Ascending aorta (tissue), 2 donors: ENCODE data around the gene LDLRAD2. TPM values are rescaled to one million over a fixed set of nuclear protein-coding genes. Genes with fewer than 3 reads are reported as not detected.
"Not testable (repeated sequence)": the region's sequence is repeated elsewhere in the genome, so short reads cannot be mapped to it uniquely, and the experiment has no call there.

ENCODE experiments used
- DNase-seq, 2 donors: peaks; one replicate each; pipeline ENCODE4 v3.0.0-alpha.2; 2019; ENCODE audit warnings: low spot score in 2 of 2
- H3K27ac ChIP-seq, 2 donors: fragments of 200-600 bp; sonication (generic); one replicate each; pipeline ENCODE4 v1.5.1; 2016 to 2017; ENCODE audit warnings: mild to moderate bottlenecking in 1 of 2
- H3K27me3 ChIP-seq: fragments of 200-600 bp; sonication (generic); one replicate; pipeline ENCODE4 v1.5.1; 2017
- H3K36me3 ChIP-seq, 2 donors: fragments of 200-600 bp; sonication (generic); one replicate each; pipeline ENCODE4 v1.5.1; 2016
- H3K4me1 ChIP-seq, 2 donors: fragments of 200-600 bp; sonication (generic); one replicate each; pipeline ENCODE4 v1.5.1; 2016 to 2017; ENCODE audit warnings: mild to moderate bottlenecking in 1 of 2
- H3K4me3 ChIP-seq, 2 donors: fragments of 200-600 bp; sonication (generic); one replicate each; pipeline ENCODE4 v1.5.1; 2016 to 2017; ENCODE audit warnings: mild to moderate bottlenecking in 1 of 2
- H3K9me3 ChIP-seq, 2 donors: fragments of 200-600 bp; sonication (generic); one replicate each; pipeline ENCODE4 v1.5.1; 2016
- CTCF ChIP-seq, 3 experiments: fragments of 200-600 bp in 2 of 3; fragments of 450-650 bp in 1 of 3; sonication (generic) in 2 of 3; IDR thresholded peaks; one replicate each; pipeline ENCODE4 v1.5.1; 2016 to 2019; ENCODE audit warnings: antibody characterized with exemption in 3 of 3, mild to moderate bottlenecking in 1 of 3, moderate library complexity in 1 of 3
- intact Hi-C: fragments of 100-400 bp; cut with DNase I; formaldehyde crosslinking; loops from one replicate; pipeline ENCODE4 v1.15.1; 2023
- total RNA-seq: library from RNA; depleted of rRNA; stranded (reverse); fragments of >200 nt; gene quantifications from one replicate; pipeline ENCODE4 v1.1.0, GENCODE V29; 2016

The LDLRAD2 gene, protein sequence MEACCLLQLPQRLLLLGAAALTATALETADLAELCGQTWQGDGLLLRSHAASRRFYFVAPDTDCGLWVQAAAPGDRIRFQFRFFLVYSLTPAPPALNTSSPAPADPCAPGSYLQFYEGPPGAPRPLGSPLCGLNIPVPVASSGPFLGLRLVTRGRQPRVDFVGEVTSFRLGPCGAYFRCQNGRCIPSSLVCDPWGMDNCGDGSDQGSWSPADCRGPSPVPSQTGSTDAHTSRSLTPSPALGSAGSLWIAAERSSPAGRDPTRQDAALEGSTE
- not detected for total RNA-seq

DNA sequence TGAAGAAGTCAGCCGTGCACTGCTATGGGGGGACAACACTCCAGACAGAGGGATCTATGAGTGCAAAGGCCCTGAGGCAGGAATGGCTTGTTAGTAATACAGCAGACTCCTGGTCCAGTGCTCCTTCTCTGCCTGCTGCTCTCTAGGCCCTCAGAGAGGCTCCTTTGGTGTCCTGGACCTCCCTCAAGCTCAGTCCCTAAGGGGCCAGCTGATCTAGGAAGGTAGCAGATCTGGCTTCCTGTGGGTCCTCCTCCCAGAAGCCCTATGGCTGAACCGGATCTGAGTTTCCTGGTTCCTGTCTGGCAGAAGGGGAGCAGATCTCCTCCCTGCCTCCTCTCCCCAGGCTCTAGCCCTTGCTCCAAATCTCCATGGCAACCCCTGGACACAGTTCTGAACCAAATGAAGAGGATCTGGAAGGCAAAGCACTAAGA lies at the start of gene LDLRAD2:
Gene LDLRAD2 (plus strand): TSS at position 391 of the 431 bp plus-strand sequence. CDS start 187 bp downstream, outside the sequence.
- no peak for DNase-seq
- H3K4me3 ChIP-seq: no peak within 1 kb of the TSS
- no peak within 1 kb of the TSS for H3K27ac ChIP-seq
- H3K4me1 ChIP-seq: peaks cover 0 to 5% of the 10 kb centered on the region in 2 donors
- intact Hi-C loops: no loop called here
- no peak for TF ChIP-seq CTCF (IDR thresholded peaks at IDR 0.05)
- H3K9me3 ChIP-seq: no peaks in the 10 kb centered on the region
- no peaks in the 10 kb centered on the region for H3K36me3 ChIP-seq
- no peaks in the 10 kb centered on the region for H3K27me3 ChIP-seq

- H3K4me1 ChIP-seq: peaks cover 3 to 24% of the 10 kb centered on the region in 2 donors
- no peak for DNase-seq
- no peak overlapping the region for H3K4me3 ChIP-seq
- no peak for TF ChIP-seq CTCF (IDR thresholded peaks at IDR 0.05)
- no peaks in the 10 kb centered on the region for H3K27me3 ChIP-seq
- intact Hi-C loops: no loop called here
- peak overlapping the region in 1 of 2 donors; percentile 62 for H3K27ac ChIP-seq
- H3K9me3 ChIP-seq: no peaks in the 10 kb centered on the region
- no peaks in the 10 kb centered on the region for H3K36me3 ChIP-seq
Measured at GRCh38 chr1:21763236-21763635, 48.8 kb upstream of the LDLRAD2 start.

DNA sequence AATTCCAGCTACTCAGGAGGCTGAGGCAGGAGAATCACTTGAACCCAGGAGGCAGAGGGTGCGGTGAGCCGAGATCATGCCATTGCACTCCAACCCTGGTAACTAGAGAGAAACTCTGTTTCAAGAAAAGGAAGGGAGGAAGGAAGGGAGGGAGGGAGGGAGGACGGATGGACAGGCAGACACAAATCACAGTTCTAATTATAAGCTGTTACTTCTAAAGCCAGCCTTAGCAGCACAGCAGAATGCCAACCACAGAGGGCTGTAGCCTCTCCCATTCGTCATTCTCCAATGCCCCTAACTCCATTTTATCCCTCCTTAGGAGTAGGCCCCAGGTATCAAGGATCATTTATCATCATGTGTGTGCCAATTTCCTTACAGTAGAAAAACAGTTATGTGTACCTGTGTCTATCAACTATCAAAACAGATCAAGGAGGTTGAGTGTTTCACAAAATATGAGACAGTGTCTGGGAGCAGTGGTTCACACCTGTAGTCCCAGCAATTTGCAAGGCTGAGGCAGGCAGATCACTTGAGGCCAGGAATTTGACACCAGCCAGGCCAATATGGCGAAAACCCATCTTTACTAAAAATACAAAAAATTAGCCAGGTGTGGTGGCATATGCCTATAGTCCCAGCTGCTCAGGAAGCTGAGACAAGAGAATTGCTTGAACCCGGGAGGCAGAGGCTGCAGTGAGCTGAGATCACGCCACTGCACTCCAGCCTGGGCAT lies 48.2 kb upstream of the LDLRAD2 start:
- H3K27me3 ChIP-seq: no peaks in the 10 kb centered on the region
- no peaks in the 10 kb centered on the region for H3K9me3 ChIP-seq
- intact Hi-C loops: no loop called here
- H3K27ac ChIP-seq: peak overlapping the region; percentile 62 to 75
- no peak overlapping the region for H3K4me3 ChIP-seq
- TF ChIP-seq CTCF (IDR thresholded peaks at IDR 0.05): no peak
- no peaks in the 10 kb centered on the region for H3K36me3 ChIP-seq
- no peak for DNase-seq
- H3K4me1 ChIP-seq: peaks cover 3 to 24% of the 10 kb centered on the region in 2 donors

- Histone ChIP-seq H3K27ac (peak overlapping the region; percentile 62 to 75), H3K9me3 (no peaks in the 10 kb centered on the region), H3K36me3 (no peaks in the 10 kb centered on the region), H3K4me3 (no peak overlapping the region), H3K4me1 (peaks cover 3 to 22% of the 10 kb centered on the region in 2 donors), H3K27me3 (no peaks in the 10 kb centered on the region)
- DNase-seq: peak in 1 of 2 donors; percentile 84
- no peak for TF ChIP-seq CTCF (IDR thresholded peaks at IDR 0.05)
- intact Hi-C loops: loop anchor here (1.0 kb wide), 1 partner anchor 18 kb away; the partner anchor contains the start of gene USP48
Measured at GRCh38 chr1:21764615-21765423, 47.2 kb upstream of the LDLRAD2 start.

GRCh38 chr1:21766210-21766609 lies 45.9 kb upstream of the LDLRAD2 start:
- TF ChIP-seq CTCF (IDR thresholded peaks at IDR 0.05): no peak
- Histone ChIP-seq H3K4me1 (peaks cover 3 to 22% of the 10 kb centered on the region in 2 donors), H3K36me3 (no peaks in the 10 kb centered on the region), H3K9me3 (no peaks in the 10 kb centered on the region), H3K27ac (peak overlapping the region in 1 of 2 donors; percentile 75), H3K4me3 (no peak overlapping the region), H3K27me3 (no peaks in the 10 kb centered on the region)
- intact Hi-C loops: no loop called here
- DNase-seq: no peak

- DNase-seq, H3K9me3 ChIP-seq, H3K27ac ChIP-seq, H3K27me3 ChIP-seq, H3K4me3 ChIP-seq, intact Hi-C loops, H3K36me3 ChIP-seq: not testable (repeated sequence)
- H3K4me1 ChIP-seq: peaks cover 3 to 22% of the 10 kb centered on the region in 2 donors
Measured at GRCh38 chr1:21767106-21767505, 45.0 kb upstream of the LDLRAD2 start.
